Fibroblast of villous mesenchyme (primary cell): ENCODE measurements around the gene PTPN2. TPM values are rescaled to one million over a fixed set of nuclear protein-coding genes. Genes with fewer than 3 reads are reported as not detected.

Experiments
- DNase-seq: peaks from one replicate; pipeline ENCODE4 v3.0.0-alpha.2; 2010; ENCODE audit warnings: low read depth
- H3K4me3 ChIP-seq: 2 replicates; pipeline ENCODE4 v1.5.1; 2011; ENCODE audit warnings: low read depth, mild to moderate bottlenecking, low read length
- total RNA-seq: library from RNA; depleted of rRNA; stranded (reverse); fragments of >200 nt; gene quantifications from 2 replicates; pipeline ENCODE4 v1.2.3, GENCODE V29; 2012
- TF ChIP-seq, protein P1 (sequence below): IDR thresholded peaks from 2 replicates; pipeline ENCODE4 v1.5.1; 2012; ENCODE audit warnings: low read depth, mild to moderate bottlenecking, low read length; ENCODE audit not compliant: insufficient read depth

PTPN2 gene
- total RNA-seq, 1 donor = 31.1 TPM

DNA sequence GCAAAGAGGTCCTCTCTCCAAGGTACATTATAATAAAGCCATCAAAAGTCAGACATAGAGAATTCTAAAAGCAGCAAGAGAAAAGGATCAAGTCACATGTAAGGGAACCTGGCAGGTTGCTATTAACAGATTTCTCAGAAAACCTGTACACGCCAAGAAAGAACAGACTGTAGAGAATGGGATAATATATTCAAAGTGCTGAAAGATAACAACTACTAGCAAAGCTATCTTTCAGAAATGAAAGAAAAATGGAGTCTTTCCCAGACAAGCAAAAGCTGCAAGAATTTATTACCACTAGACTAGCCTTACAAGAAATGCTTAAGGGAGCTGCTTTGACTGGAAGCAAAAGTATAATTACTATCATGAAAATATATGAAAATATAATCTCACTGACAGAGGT is 81.5 kb downstream of the PTPN2 start:
- no peak overlapping the region for H3K4me3 ChIP-seq
- TF ChIP-seq, protein P1, sequence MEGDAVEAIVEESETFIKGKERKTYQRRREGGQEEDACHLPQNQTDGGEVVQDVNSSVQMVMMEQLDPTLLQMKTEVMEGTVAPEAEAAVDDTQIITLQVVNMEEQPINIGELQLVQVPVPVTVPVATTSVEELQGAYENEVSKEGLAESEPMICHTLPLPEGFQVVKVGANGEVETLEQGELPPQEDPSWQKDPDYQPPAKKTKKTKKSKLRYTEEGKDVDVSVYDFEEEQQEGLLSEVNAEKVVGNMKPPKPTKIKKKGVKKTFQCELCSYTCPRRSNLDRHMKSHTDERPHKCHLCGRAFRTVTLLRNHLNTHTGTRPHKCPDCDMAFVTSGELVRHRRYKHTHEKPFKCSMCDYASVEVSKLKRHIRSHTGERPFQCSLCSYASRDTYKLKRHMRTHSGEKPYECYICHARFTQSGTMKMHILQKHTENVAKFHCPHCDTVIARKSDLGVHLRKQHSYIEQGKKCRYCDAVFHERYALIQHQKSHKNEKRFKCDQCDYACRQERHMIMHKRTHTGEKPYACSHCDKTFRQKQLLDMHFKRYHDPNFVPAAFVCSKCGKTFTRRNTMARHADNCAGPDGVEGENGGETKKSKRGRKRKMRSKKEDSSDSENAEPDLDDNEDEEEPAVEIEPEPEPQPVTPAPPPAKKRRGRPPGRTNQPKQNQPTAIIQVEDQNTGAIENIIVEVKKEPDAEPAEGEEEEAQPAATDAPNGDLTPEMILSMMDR = no peak
- no peak for DNase-seq

DNA sequence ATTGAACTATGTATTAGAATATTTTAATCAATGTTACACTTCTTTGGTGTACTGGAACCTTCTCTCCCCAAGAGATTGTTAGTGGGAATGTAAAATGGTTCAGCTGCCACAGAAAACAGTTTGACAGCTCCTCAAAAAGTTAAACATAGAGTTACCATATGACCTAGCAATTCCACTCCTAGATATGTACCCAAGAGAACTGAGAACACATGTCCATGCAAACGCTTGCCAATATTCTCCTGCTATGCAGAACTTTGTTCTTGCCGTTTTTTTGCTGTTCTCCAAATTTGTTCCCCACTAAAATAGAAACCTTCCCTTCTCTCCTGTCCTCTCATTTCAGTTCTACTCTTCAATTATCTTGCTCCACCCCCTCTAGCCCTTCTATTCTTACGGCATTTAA is 87.6 kb downstream of the PTPN2 start:
- no peak overlapping the region for H3K4me3 ChIP-seq
- DNase-seq = no peak
- TF ChIP-seq, protein P1 = no peak

DNA sequence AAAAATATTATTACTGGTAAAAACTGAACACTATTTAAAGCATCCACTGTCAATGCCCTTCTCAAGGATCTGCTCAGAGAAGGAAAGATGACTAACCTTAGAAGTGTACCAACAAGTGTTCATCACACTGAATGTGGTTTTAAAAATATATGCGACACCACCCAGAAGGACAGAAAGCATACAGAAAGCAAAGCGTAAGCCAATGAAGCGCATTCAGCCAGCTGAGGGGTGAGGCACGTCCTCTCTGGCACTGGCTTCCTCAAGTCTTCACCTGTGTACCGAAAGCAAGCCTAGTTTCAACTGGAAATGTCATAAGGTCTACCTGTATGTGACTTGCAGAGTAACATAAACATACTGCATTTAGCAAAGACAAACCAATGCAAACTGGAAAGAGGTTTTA is 92.4 kb downstream of the PTPN2 start:
- TF ChIP-seq, protein P1 = no peak
- H3K4me3 ChIP-seq = no peak overlapping the region
- no peak for DNase-seq

DNA sequence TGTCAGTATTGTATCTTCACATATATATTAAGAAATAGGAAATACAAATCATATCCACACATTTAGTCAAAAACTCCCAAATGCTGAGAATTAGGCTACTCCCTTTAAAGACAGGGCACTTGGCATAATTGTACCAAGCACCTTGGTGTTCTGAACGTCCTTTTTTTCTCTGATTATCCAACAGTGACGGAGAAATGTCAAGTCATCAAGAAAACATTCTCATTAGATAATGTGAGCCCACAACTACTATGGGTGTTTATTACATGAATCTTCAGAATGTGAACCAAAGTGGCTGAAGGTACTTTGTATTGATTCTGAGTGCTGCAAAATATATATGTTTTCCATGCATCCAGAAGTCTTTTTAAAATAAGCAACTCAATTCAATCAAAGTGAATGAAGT is 97.4 kb downstream of the PTPN2 start:
- TF ChIP-seq, protein P1 = no peak
- no peak for DNase-seq
- H3K4me3 ChIP-seq = no peak overlapping the region

DNA sequence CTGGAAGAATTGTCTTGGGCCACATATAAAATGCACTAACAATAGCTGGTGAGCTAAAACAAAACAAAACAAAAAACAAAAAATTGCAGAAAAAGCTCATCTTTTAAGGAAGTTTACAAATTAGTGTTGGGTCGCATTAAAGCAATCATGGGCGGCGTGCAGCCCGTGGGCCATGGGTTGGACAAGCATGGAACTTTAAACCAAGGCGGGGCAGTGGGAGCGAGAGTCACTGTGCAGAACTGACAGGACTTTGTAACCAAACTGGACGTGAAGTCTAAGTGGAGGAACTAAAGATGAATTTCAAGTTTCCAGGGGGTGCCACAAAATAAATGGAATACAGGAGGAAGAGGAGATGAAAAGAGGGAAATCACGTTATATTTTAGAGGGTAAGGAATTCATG is 100.5 kb downstream of the PTPN2 start:
- no peak for DNase-seq
- TF ChIP-seq, protein P1 = no peak
- H3K4me3 ChIP-seq = no peak overlapping the region

DNA sequence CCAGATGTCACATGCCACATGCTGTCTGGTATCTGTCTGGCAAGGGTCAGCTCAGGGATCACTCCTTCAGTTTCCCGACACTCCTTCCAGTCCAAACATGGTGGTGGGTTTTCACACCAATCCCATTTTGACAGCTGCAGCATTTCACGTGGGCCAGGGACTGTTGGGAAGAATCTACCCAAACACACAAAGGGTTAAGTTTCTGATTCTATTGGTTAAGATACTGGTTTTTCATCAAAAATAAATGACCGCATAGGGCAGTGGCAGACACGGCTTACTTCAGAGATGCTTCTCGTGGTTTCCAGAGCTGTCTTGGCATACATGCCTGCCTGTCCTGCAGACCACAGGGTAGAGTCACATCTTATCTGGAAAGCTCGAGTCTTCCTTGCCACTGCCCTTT is 101.5 kb downstream of the PTPN2 start:
- DNase-seq = no peak
- TF ChIP-seq, protein P1 = no peak
- H3K4me3 ChIP-seq = no peak overlapping the region

DNA sequence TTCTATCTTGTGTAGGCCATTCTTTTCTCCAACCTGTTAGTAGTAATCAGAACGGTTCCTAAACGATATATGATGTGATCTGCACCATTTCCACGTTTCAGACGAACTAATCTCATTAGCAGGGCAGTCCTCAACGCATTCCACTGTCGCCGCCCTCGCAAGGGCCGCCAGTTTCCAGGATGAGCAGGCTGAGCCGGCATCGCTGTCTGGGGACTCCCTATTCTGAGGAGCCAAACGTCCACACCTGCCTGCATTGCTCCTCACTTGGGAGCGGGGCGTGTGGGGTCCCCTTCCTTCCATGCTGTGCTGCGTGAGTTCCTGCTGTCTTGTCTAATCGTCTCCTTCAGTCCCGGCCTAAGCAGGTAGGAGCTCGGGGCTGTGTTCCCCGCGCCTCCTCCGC is 104.6 kb downstream of the PTPN2 start:
- DNase-seq = no peak
- H3K4me3 ChIP-seq = no peak overlapping the region
- TF ChIP-seq, protein P1 = no peak
